Testis (tissue), 2 donors: Measurements from ENCODE around the gene THBS4.

Source experiments
- POLR2A ChIP-seq: fragments of 450-650 bp; IDR thresholded peaks from one replicate; pipeline ENCODE4 v1.6.1; 2017; ENCODE audit warnings: antibody characterized with exemption, mild to moderate bottlenecking, moderate library complexity
- TF ChIP-seq, protein P1 (sequence below), 3 experiments: fragments of 450-650 bp in 2 of 3; fragments of 200-600 bp in 1 of 3; sonication (generic) in 1 of 3; IDR thresholded peaks; one replicate each; pipeline ENCODE4 v1.5.1; 2016 to 2019; ENCODE audit warnings: antibody characterized with exemption in 3 of 3, mild to moderate bottlenecking in 2 of 3, moderate library complexity in 1 of 3

GRCh38 chr5:80122579-80122978 is 87.4 kb downstream of the THBS4 start:
- TF ChIP-seq, protein P1, sequence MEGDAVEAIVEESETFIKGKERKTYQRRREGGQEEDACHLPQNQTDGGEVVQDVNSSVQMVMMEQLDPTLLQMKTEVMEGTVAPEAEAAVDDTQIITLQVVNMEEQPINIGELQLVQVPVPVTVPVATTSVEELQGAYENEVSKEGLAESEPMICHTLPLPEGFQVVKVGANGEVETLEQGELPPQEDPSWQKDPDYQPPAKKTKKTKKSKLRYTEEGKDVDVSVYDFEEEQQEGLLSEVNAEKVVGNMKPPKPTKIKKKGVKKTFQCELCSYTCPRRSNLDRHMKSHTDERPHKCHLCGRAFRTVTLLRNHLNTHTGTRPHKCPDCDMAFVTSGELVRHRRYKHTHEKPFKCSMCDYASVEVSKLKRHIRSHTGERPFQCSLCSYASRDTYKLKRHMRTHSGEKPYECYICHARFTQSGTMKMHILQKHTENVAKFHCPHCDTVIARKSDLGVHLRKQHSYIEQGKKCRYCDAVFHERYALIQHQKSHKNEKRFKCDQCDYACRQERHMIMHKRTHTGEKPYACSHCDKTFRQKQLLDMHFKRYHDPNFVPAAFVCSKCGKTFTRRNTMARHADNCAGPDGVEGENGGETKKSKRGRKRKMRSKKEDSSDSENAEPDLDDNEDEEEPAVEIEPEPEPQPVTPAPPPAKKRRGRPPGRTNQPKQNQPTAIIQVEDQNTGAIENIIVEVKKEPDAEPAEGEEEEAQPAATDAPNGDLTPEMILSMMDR (IDR thresholded peaks at IDR 0.05): no peak
- no peak for TF ChIP-seq POLR2A
